Activated B cell treated with CpG ODN at 0.5 μM for 24 hours (primary cell): ENCODE measurements around the gene PRKCE. TPM values are rescaled to one million over a fixed set of nuclear protein-coding genes. Genes with fewer than 3 reads are reported as not detected.

Experiments used
- ATAC-seq: fragments of 200-7000 bp; cut with Tn5 transposase; one replicate; pipeline ENCODE4 v1.10.0; 2021; ENCODE audit warnings: low read depth, mild to moderate bottlenecking, moderate library complexity
- CTCF ChIA-PET: fragments of 350-600 bp; sonication (Branson Sonifier 250); formaldehyde crosslinking; loops from one replicate; lab custom pipeline; 2021; ENCODE audit warnings: antibody characterized with exemption; lab: Charles Lee
- POLR2A ChIA-PET: fragments of 350-600 bp; sonication (Branson Sonifier 250); formaldehyde crosslinking; loops from one replicate; lab custom pipeline; 2021; ENCODE audit warnings: antibody characterized with exemption; lab: Charles Lee
- DNase-seq: peaks from one replicate; pipeline ENCODE4 v3.0.0; 2022
- H3K27ac Mint-ChIP-seq: one replicate; pipeline ENCODE4 v1.8.0; 2020; ENCODE audit warnings: mixed read lengths
- H3K27me3 Mint-ChIP-seq: one replicate; pipeline ENCODE4 v1.8.0; 2021; ENCODE audit warnings: mixed read lengths
- H3K36me3 Mint-ChIP-seq: one replicate; pipeline ENCODE4 v1.8.0; 2021; ENCODE audit warnings: low read depth, mixed read lengths
- H3K4me1 Mint-ChIP-seq: one replicate; pipeline ENCODE4 v1.8.0; 2021; ENCODE audit warnings: mixed read lengths
- H3K4me3 Mint-ChIP-seq: one replicate; pipeline ENCODE4 v1.8.0; 2020; ENCODE audit warnings: mild to moderate bottlenecking, mixed read lengths
- H3K9me3 Mint-ChIP-seq: one replicate; pipeline ENCODE4 v1.8.0; 2020; ENCODE audit warnings: mixed read lengths
- CTCF ChIP-seq: fragments of 200-600 bp; IDR thresholded peaks from one replicate; pipeline ENCODE4 v1.8.0; 2022; ENCODE audit warnings: antibody characterized with exemption, mild to moderate bottlenecking
- intact Hi-C: fragments of 100-400 bp; cut with micrococcal nuclease; formaldehyde crosslinking; loops from one replicate; pipeline ENCODE4 v1.15.1; 2024
- total RNA-seq: library from RNA; stranded (reverse); gene quantifications from 2 replicates; pipeline ENCODE4 v1.2.3, GENCODE V29; 2022

PRKCE gene
- total RNA-seq, 1 donor from 2014 or later: 53.8 TPM

GRCh38 chr2:46184794-46185583 lies 533.5 kb downstream of the PRKCE start:
- no peak for ATAC-seq
- TF ChIP-seq CTCF: no peak
- POLR2A ChIA-PET: interaction anchor here (0.6 kb wide), 1 partner anchor 24 kb away, joined by 3 read pairs; no protein-coding TSS in a partner anchor
- Mint-ChIP-seq H3K27ac (no peak overlapping the region), H3K9me3 (no peaks in the 10 kb centered on the region), H3K4me1 (peaks cover 4% of the 10 kb centered on the region), H3K36me3 (peaks cover 66% of the 10 kb centered on the region), H3K27me3 (no peaks in the 10 kb centered on the region), H3K4me3 (no peak overlapping the region)
- intact Hi-C loops: no loop called here
- no peak for DNase-seq
- CTCF ChIA-PET: no interaction called here

- ATAC-seq (no peak), DNase-seq (no peak)
- Mint-ChIP-seq H3K9me3 (no peaks in the 10 kb centered on the region), H3K27ac (peak overlapping the region; percentile 31), H3K36me3 (peaks cover 47% of the 10 kb centered on the region), H3K27me3 (no peaks in the 10 kb centered on the region), H3K4me3 (no peak overlapping the region), H3K4me1 (peaks cover 4% of the 10 kb centered on the region)
- POLR2A ChIA-PET: no interaction called here
- no peak for TF ChIP-seq CTCF
- intact Hi-C loops: no loop called here
- CTCF ChIA-PET: no interaction called here
Observed at GRCh38 chr2:46187112-46187618, 535.7 kb downstream of the PRKCE start.

GRCh38 chr2:46188041-46188716 lies 536.7 kb downstream of the PRKCE start:
- ChIA-PET CTCF (no interaction called here), POLR2A (no interaction called here)
- peaks cover 38% of the 10 kb centered on the region for H3K36me3 Mint-ChIP-seq
- H3K27me3 Mint-ChIP-seq: no peaks in the 10 kb centered on the region
- no peaks in the 10 kb centered on the region for H3K9me3 Mint-ChIP-seq
- DNase-seq: no peak
- peaks cover 4% of the 10 kb centered on the region for H3K4me1 Mint-ChIP-seq
- no peak for ATAC-seq
- H3K4me3 Mint-ChIP-seq: no peak overlapping the region
- intact Hi-C loops: no loop called here
- TF ChIP-seq CTCF: no peak
- no peak overlapping the region for H3K27ac Mint-ChIP-seq

GRCh38 chr2:46193356-46193755 lies 541.9 kb downstream of the PRKCE start:
- TF ChIP-seq CTCF: no peak
- no peak for DNase-seq
- no peak for ATAC-seq
- Mint-ChIP-seq H3K36me3 (peaks cover 7% of the 10 kb centered on the region), H3K27me3 (no peaks in the 10 kb centered on the region), H3K4me1 (no peaks in the 10 kb centered on the region), H3K4me3 (no peak overlapping the region), H3K9me3 (no peaks in the 10 kb centered on the region), H3K27ac (no peak overlapping the region)
- ChIA-PET CTCF (no interaction called here), POLR2A (no interaction called here)
- intact Hi-C loops: no loop called here

GRCh38 chr2:46193855-46194254 lies 542.4 kb downstream of the PRKCE start:
- ChIA-PET CTCF (no interaction called here), POLR2A (no interaction called here)
- Mint-ChIP-seq H3K27ac (no peak overlapping the region), H3K4me3 (no peak overlapping the region), H3K4me1 (no peaks in the 10 kb centered on the region), H3K27me3 (no peaks in the 10 kb centered on the region), H3K9me3 (no peaks in the 10 kb centered on the region), H3K36me3 (peaks cover 5% of the 10 kb centered on the region)
- DNase-seq: no peak
- intact Hi-C loops: no loop called here
- TF ChIP-seq CTCF: no peak
- ATAC-seq: no peak
